GM23338 (cell line): ENCODE data around the gene IZUMO1. TPM values are rescaled to one million over a fixed set of nuclear protein-coding genes. Genes with fewer than 3 reads are reported as not detected.

Experiments used
- ATAC-seq: fragments of 200-7000 bp; cut with Tn5 transposase; 3 replicates; pipeline ENCODE4 v1.9.1; 2020
- DNase-seq: peaks from one replicate; pipeline ENCODE4 v3.0.0-alpha.2; 2015; ENCODE audit warnings: low spot score
- H2AFZ ChIP-seq: fragments of 200-600 bp; sonication (generic); 2 replicates; pipeline ENCODE4 v1.8.0; 2016; ENCODE audit warnings: antibody characterized with exemption, mild to moderate bottlenecking, moderate library complexity
- H3F3A ChIP-seq: fragments of 200-600 bp; sonication (generic); replicated peaks from 2 replicates; pipeline ENCODE4 v1.8.0; 2017; ENCODE audit warnings: antibody characterized with exemption, mixed run types, low read depth
- H3K27ac ChIP-seq: fragments of 200-600 bp; sonication (generic); 2 replicates; pipeline ENCODE4 v1.6.1; 2016; ENCODE audit warnings: low read depth
- H3K27me3 ChIP-seq: fragments of 200-600 bp; sonication (generic); 2 replicates; pipeline ENCODE4 v1.8.0; 2016; ENCODE audit warnings: mild to moderate bottlenecking, mixed run types, moderate library complexity; ENCODE audit not compliant: insufficient read depth
- H3K36me3 ChIP-seq: fragments of 200-600 bp; sonication (generic); 2 replicates; pipeline ENCODE4 v1.8.0; 2016; ENCODE audit warnings: mild to moderate bottlenecking; ENCODE audit not compliant: insufficient read depth
- H3K4me1 ChIP-seq: fragments of 200-600 bp; sonication (generic); 2 replicates; pipeline ENCODE4 v1.8.0; 2016; ENCODE audit warnings: mild to moderate bottlenecking, moderate library complexity; ENCODE audit not compliant: insufficient read depth
- H3K4me2 ChIP-seq: fragments of 200-600 bp; sonication (generic); 2 replicates; pipeline ENCODE4 v1.7.1; 2017; ENCODE audit warnings: mixed run types
- H3K4me3 ChIP-seq: fragments of 200-600 bp; sonication (generic); 2 replicates; pipeline ENCODE4 v1.6.1; 2016; ENCODE audit warnings: mixed run types
- H3K79me2 ChIP-seq: fragments of 200-600 bp; sonication (generic); replicated peaks from 2 replicates; pipeline ENCODE4 v1.8.0; 2017; ENCODE audit warnings: mild to moderate bottlenecking; ENCODE audit not compliant: insufficient read depth
- H3K9me2 ChIP-seq: fragments of 200-600 bp; sonication (generic); 2 replicates; pipeline ENCODE4 v1.8.0; 2017; ENCODE audit not compliant: insufficient read depth
- H4K20me1 ChIP-seq: fragments of 200-600 bp; sonication (generic); replicated peaks from 2 replicates; pipeline ENCODE4 v1.8.0; 2017; ENCODE audit warnings: mild to moderate bottlenecking; ENCODE audit not compliant: insufficient read depth
- H3K27ac Mint-ChIP-seq: 2 replicates; pipeline ENCODE4 v1.8.0; 2020; ENCODE audit warnings: inconsistent platforms, mild to moderate bottlenecking, moderate library complexity, mixed read lengths
- H3K27me3 Mint-ChIP-seq: 3 replicates; pipeline ENCODE4 v1.8.0; 2022; ENCODE audit warnings: low read depth, mild to moderate bottlenecking, moderate library complexity, mixed read lengths, inconsistent platforms; ENCODE audit not compliant: insufficient read depth, poor library complexity
- H3K36me3 Mint-ChIP-seq: 3 replicates; pipeline ENCODE4 v1.8.0; 2021; ENCODE audit warnings: low read depth, mild to moderate bottlenecking, inconsistent platforms, moderate library complexity, mixed read lengths
- H3K4me1 Mint-ChIP-seq: 3 replicates; pipeline ENCODE4 v1.8.0; 2020; ENCODE audit warnings: mild to moderate bottlenecking, inconsistent platforms, mixed read lengths
- H3K4me3 Mint-ChIP-seq: 3 replicates; pipeline ENCODE4 v1.8.0; 2021; ENCODE audit warnings: moderate library complexity, mild to moderate bottlenecking, inconsistent platforms, mixed read lengths
- H3K9me3 Mint-ChIP-seq: 3 replicates; pipeline ENCODE4 v1.8.0; 2020; ENCODE audit warnings: moderate library complexity, mild to moderate bottlenecking, inconsistent platforms, mixed read lengths
- CREB1 ChIP-seq: fragments of 250-450 bp; sonication (Bioruptor Pico); IDR thresholded peaks from 2 replicates; pipeline ENCODE4 v1.5.0; 2020; ENCODE audit warnings: low read depth, mild to moderate bottlenecking, moderate library complexity
- CTCF ChIP-seq, 2 experiments: fragments of 200-600 bp in 1 of 2; sonication (generic) in 1 of 2; conservative IDR thresholded peaks; 2 replicates each; pipeline versions ENCODE4 v1.5.1 to v1.6.1; 2016 to 2017; ENCODE audit warnings: antibody characterized with exemption in 2 of 2, low read depth in 2 of 2, mild to moderate bottlenecking in 2 of 2, moderate library complexity in 1 of 2
- EZH2 ChIP-seq: fragments of 200-600 bp; sonication (generic); IDR thresholded peaks from one replicate; pipeline ENCODE4 v1.8.0; 2017; ENCODE audit warnings: antibody characterized with exemption, mild to moderate bottlenecking, low read depth; ENCODE audit not compliant: unreplicated experiment
- EZH2phosphoT487 ChIP-seq: fragments of 200-600 bp; sonication (generic); IDR thresholded peaks from one replicate; pipeline ENCODE4 v1.8.1; 2018; ENCODE audit warnings: antibody characterized with exemption; ENCODE audit not compliant: unreplicated experiment
- JUNB ChIP-seq: IDR thresholded peaks from one replicate; pipeline ENCODE4 v1.6.1; 2016; ENCODE audit warnings: antibody characterized with exemption; ENCODE audit not compliant: unreplicated experiment
- NANOG ChIP-seq: IDR thresholded peaks from 2 replicates; pipeline ENCODE4 v1.6.1; 2016; ENCODE audit warnings: antibody characterized with exemption, borderline replicate concordance
- POLR2AphosphoS5 ChIP-seq: IDR thresholded peaks from 2 replicates; pipeline ENCODE4 v1.6.1; 2016; ENCODE audit warnings: antibody characterized with exemption, low read depth
- STAT1 ChIP-seq: IDR thresholded peaks from one replicate; pipeline ENCODE4 v1.6.1; 2016; ENCODE audit warnings: antibody characterized with exemption; ENCODE audit not compliant: unreplicated experiment
- ZNF114 ChIP-seq: fragments of 250-450 bp; sonication (Bioruptor Pico); IDR thresholded peaks from 2 replicates; pipeline ENCODE4 v1.5.0; 2020; ENCODE audit warnings: mild to moderate bottlenecking, moderate library complexity
- ZNF331 ChIP-seq: fragments of 250-450 bp; sonication (Bioruptor Pico); IDR thresholded peaks from 2 replicates; pipeline ENCODE4 v1.5.0; 2020; ENCODE audit warnings: low read depth, mild to moderate bottlenecking, moderate library complexity
- ZNF462 ChIP-seq: fragments of 250-450 bp; sonication (Bioruptor Pico); IDR thresholded peaks from 2 replicates; pipeline ENCODE4 v1.5.0; 2020; ENCODE audit warnings: mild to moderate bottlenecking, moderate library complexity
- polyA plus RNA-seq: library from polyadenylated mRNA; unstranded; fragments of >200 nt; fragmentation: Nextera tagmentation; extraction: Ambion mirVana; gene quantifications from 2 replicates; pipeline ENCODE4 v1.2.1, GENCODE V29; 2016
- total RNA-seq: library from RNA; depleted of rRNA; stranded (reverse); fragments of >200 nt; shearing (Covaris generic); gene quantifications from 2 replicates; pipeline ENCODE4 v1.2.3, GENCODE V29; 2014
- TF ChIP-seq, protein P1 (sequence below): IDR thresholded peaks from one replicate; pipeline ENCODE4 v1.6.1; 2018; ENCODE audit warnings: antibody characterized with exemption; ENCODE audit not compliant: unreplicated experiment
- TF ChIP-seq, protein P2 (sequence below): IDR thresholded peaks from 2 replicates; pipeline ENCODE4 v1.6.1; 2016; ENCODE audit warnings: antibody characterized with exemption

IZUMO1 gene
- total and polyA plus RNA-seq, 2 experiments from 2014 or later = 1.2 to 3.5 TPM

- Histone ChIP-seq H3K36me3 (no peaks in the 10 kb centered on the region), H3K4me1 (peaks cover 44% of the 10 kb centered on the region), H3K79me2 (no peaks in the 10 kb centered on the region), H4K20me1 (no peaks in the 10 kb centered on the region), H3K4me2 (peak overlapping the region; percentile 86), H3K9me2 (no peaks in the 10 kb centered on the region), H2AFZ (peak overlapping the region; percentile 90), H3K4me3 (peak overlapping the region; percentile 57), H3K27me3 (no peaks in the 10 kb centered on the region), H3K27ac (no peak overlapping the region), H3F3A (peaks cover 10% of the 10 kb centered on the region; the same call in 1 of the 2 replicates)
- Mint-ChIP-seq H3K4me1 (peaks cover 44% of the 10 kb centered on the region), H3K27ac (no peak overlapping the region), H3K27me3 (peaks cover 34% of the 10 kb centered on the region), H3K36me3 (no peaks in the 10 kb centered on the region; the same call in 2 of the 3 replicates), H3K9me3 (peaks cover 3% of the 10 kb centered on the region; the same call in 1 of the 3 replicates), H3K4me3 (peak overlapping the region; percentile 64)
- DNase-seq = peak; percentile 57
- TF ChIP-seq ZNF331 (CRISPR knock-in tag) (no peak), NANOG (no peak), CTCF (conservative IDR thresholded peaks at IDR 0.05; ENCODE audit: low read depth in 2 of 2) (no peak), EZH2 (no peak), POLR2AphosphoS5 (no peak), STAT1 (no peak), JUNB (no peak), ZNF114 (CRISPR knock-in tag) (no peak), EZH2phosphoT487 (no peak), ZNF462 (CRISPR knock-in tag) (no peak), CREB1 (CRISPR knock-in tag) (no peak)
- TF ChIP-seq, protein P1, sequence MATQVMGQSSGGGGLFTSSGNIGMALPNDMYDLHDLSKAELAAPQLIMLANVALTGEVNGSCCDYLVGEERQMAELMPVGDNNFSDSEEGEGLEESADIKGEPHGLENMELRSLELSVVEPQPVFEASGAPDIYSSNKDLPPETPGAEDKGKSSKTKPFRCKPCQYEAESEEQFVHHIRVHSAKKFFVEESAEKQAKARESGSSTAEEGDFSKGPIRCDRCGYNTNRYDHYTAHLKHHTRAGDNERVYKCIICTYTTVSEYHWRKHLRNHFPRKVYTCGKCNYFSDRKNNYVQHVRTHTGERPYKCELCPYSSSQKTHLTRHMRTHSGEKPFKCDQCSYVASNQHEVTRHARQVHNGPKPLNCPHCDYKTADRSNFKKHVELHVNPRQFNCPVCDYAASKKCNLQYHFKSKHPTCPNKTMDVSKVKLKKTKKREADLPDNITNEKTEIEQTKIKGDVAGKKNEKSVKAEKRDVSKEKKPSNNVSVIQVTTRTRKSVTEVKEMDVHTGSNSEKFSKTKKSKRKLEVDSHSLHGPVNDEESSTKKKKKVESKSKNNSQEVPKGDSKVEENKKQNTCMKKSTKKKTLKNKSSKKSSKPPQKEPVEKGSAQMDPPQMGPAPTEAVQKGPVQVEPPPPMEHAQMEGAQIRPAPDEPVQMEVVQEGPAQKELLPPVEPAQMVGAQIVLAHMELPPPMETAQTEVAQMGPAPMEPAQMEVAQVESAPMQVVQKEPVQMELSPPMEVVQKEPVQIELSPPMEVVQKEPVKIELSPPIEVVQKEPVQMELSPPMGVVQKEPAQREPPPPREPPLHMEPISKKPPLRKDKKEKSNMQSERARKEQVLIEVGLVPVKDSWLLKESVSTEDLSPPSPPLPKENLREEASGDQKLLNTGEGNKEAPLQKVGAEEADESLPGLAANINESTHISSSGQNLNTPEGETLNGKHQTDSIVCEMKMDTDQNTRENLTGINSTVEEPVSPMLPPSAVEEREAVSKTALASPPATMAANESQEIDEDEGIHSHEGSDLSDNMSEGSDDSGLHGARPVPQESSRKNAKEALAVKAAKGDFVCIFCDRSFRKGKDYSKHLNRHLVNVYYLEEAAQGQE = no peak
- TF ChIP-seq, protein P2, sequence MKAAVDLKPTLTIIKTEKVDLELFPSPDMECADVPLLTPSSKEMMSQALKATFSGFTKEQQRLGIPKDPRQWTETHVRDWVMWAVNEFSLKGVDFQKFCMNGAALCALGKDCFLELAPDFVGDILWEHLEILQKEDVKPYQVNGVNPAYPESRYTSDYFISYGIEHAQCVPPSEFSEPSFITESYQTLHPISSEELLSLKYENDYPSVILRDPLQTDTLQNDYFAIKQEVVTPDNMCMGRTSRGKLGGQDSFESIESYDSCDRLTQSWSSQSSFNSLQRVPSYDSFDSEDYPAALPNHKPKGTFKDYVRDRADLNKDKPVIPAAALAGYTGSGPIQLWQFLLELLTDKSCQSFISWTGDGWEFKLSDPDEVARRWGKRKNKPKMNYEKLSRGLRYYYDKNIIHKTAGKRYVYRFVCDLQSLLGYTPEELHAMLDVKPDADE = no peak
- peak; percentile 0; the same call in 2 of the 3 replicates for ATAC-seq
Observed at GRCh38 chr19:48716562-48717291, 30.0 kb downstream of the IZUMO1 start.
